ENCODE data around the gene RPEL1.

- TF ChIP-seq EZH2 (IDR thresholded peaks at IDR 0.05; ENCODE audit: borderline replicate concordance, insufficient read depth, low read depth, low read length, poor library complexity, severe bottlenecking) (no peak), CTCF (IDR thresholded peaks at IDR 0.05) (no peak)
These were observed 30.7 kb downstream of the RPEL1 start for GRCh38 chr10:103276251-103276895.
